HG02642 (cell line): Measurements from ENCODE around the gene TMEM145.

Experiments
- ATAC-seq: cut with Tn5 transposase; IDR thresholded peaks from one replicate; pipeline ENCODE4 v1.9.1; 2021; ENCODE audit warnings: mild to moderate bottlenecking; ENCODE audit not compliant: unreplicated experiment, poor library complexity

TMEM145 gene

DNA sequence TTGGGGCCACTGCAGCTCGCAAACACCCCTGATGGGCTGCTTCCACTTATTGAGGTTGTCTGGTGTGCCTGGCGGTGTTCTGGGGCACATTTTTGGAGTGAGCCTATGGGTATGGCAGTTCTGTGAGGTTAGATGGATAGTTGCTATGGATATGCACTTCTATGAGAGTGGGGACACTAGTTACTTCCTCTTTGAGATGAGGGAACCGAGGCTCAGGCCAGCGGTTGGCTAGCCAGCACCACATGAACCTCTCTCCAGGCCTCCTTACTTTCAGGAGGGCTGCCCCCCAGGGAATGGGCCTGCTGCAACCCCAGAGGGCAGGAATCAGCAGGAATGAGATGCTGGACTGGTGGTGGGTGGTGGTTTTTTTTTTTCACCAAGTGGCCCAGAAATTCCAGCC, 24.7 kb upstream of the TMEM145 start:
- ATAC-seq: no peak

DNA sequence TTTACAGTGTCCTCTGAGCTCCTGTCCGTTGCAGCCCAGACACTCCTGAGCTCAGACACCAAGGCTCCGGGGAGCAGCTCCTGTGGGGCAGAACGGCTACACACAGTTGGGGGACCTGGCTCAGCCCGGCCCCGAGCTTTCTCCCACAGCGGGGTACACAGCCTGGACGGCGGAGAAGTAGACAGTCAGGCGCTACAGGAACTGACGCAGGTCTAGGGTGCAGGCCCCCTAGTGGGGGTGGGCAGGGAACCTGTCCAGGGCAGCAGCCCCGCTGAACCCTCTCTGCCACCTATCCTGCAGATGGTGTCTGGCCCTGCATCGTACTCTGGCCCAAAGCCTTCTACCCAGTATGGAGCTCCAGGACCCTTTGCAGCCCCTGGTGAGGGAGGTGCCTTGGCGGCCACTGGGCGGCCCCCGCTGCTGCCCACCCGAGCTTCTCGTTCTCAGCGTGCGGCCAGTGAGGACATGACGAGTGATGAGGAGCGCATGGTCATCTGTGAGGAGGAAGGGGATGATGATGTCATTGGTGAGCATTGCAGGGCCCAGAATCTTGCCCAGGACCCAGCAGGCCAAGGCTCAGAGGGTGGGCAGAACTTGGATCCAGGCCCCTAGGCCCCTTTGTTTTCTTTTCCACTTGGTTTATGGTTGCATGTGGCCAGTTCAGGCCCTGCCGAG, 24.1 kb upstream of the TMEM145 start:
- ATAC-seq: no peak

GRCh38 chr19:42289556-42290041, 23.5 kb upstream of the TMEM145 start:
- no peak for ATAC-seq

DNA sequence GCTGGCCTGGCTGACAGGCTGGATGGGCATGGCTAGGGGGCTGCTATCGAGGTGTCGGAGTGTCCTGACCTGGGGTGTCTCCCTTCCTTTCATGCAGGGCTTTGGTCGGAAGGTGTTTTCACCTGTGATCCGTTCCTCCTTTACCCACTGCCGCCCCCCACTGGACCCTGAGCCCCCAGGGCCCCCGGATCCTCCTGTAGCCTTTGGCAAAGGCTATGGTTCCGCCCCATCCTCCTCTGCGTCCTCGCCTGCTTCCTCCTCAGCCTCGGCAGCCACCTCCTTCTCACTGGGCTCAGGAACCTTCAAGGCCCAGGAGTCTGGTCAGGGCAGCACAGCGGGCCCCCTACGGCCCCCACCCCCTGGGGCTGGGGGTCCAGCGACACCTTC, 23.0 kb upstream of the TMEM145 start:
- ATAC-seq: no peak

GRCh38 chr19:42290523-42291434, 22.3 kb upstream of the TMEM145 start:
- no peak for ATAC-seq

- ATAC-seq: no peak
Observed at GRCh38 chr19:42291435-42291810, 21.7 kb upstream of the TMEM145 start.

- no peak for ATAC-seq
Observed at GRCh38 chr19:42292042-42292960, 20.8 kb upstream of the TMEM145 start.

DNA sequence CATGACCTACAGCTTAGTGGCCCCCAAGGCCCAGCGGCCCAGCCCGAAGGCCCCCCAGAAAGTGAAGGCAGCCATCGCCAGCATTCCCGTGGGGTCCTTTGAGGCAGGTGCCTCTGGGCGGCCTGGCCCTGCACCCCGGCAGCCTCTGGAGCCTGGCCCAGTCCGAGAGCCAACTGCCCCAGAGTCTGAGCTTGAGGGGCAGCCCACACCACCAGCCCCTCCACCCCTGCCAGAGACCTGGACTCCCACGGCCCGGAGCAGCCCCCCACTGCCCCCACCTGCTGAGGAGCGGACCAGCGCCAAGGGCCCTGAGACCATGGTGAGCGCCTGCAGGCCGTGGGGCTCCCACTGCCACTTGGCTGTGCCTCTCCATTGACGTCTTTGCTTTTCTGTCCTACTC, 20.1 kb upstream of the TMEM145 start:
- ATAC-seq: no peak

- ATAC-seq: no peak
Observed at GRCh38 chr19:42293540-42293939, 19.6 kb upstream of the TMEM145 start.

DNA sequence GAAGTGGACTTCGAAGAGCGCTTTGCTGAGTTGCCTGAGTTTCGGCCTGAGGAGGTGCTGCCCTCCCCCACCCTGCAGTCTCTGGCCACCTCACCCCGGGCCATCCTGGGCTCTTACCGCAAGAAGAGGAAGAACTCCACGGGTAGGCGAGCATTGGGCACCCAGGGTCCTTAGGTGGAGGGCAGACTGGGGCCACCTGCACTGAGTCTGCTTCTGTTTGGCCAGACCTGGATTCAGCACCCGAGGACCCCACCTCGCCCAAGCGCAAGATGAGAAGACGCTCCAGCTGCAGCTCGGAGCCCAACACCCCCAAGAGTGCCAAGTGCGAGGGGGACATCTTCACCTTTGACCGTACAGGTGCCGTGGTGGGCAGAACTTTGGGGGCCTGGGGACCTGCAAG, 19.2 kb upstream of the TMEM145 start:
- no peak for ATAC-seq

- ATAC-seq: no peak
Observed at GRCh38 chr19:42294471-42295137, 18.5 kb upstream of the TMEM145 start.

GRCh38 chr19:42295342-42295741, 17.8 kb upstream of the TMEM145 start:
- no peak for ATAC-seq

DNA sequence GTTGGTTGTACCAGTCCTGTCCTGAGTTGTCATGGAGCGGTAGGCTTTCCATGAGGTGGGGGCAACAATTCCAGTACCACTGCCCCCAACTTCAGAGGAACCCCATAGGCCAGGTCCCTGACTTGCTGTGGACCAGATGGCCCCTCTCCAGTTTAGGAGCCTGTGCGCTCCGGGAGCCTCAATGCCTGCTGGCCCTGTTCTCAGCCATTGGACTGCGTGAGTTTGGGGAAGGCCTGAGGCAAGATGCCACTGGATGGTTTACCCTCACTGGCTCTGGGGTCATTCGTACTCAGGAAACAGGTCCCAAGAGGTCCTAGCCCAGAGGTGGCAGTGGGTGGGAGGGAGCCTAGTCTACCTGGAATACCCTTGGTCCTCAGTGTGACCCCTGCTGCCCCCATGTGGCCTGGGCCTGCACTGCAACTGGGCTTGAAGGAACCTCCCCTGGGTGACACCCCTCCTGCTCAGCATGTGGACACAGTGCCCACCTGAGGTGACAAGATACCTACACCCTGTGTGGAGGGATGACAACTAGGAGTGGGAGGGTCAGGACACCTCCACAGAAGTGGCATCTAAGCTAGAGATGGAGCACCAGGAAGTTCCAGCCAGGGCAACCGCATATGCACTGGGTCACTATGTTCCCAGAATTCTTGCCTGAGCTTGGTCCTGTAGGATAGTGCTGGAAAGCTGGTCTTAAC, 17.1 kb upstream of the TMEM145 start:
- ATAC-seq: peak; percentile 64

DNA sequence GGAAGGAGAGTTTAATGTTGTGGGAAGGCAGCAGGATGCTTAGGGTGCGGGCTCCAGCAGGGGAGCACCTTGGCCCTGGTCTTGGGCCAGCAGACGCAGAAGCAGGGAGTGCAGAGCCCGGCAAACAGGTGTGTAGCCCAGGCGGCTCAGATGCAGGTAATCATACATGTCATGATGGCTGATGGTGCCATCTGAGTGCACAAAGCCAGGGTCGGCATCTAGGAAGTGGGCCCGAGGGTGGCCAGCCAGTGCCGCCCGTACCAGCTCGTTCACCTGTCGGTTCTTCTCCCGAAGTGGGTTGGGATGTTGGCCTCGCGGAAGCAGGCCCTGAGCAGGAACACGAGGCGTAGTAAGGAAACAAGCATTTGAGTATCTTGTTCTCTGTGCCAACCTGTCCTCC, 16.1 kb upstream of the TMEM145 start:
- no peak for ATAC-seq

DNA sequence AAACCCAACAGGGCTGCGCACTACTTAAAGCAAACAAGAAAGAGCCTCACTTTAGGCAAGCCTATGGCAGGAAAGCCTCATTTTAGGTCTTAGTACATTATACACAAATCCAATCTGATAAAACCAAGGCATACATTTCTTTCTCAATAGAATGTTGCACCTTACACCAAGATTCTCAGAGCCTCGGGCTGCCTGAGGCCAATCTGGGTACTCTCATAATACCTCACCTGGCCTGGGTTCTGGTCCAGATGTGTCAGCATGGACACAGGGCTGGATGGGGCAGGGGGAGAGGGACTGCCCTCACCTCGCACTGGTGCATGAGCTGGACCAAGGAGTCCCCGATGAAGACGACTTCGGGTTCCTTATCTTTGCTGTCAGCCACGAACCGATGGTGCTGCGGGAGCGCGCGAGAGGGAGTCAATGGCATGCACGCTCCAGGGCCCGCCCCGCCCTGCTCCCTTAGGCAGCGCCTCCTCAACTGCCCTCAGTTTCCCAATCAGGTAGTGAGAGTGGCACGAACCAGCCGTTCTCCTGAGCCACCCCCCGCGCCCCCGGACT, 11.4 kb upstream of the TMEM145 start, which contains the start of gene PRR19:
PRR19 (plus strand) TSS at position 487 of the 558 bp plus-strand sequence. CDS start 7,453 bp downstream, outside the sequence.
- ATAC-seq: no peak

DNA sequence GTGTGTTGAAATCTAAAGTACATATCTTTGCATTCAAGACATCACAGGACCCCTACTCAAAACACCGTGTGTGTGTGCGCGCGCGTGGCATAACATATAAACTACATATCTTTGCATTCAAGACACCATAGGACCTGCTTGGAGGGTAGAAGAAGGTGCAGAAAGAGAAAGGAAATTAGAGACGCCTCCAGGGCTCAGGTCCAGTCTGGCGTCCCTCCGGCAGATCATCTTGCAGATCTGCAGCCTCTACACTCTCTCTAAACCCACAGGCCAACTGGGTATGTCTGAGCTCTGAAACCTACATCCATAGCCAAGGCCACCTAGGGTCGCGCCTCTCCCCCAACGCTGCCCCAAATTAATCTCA, 10.0 kb upstream of the TMEM145 start:
- ATAC-seq: no peak

- no peak for ATAC-seq
Observed at GRCh38 chr19:42303876-42304275, 9.2 kb upstream of the TMEM145 start.

DNA sequence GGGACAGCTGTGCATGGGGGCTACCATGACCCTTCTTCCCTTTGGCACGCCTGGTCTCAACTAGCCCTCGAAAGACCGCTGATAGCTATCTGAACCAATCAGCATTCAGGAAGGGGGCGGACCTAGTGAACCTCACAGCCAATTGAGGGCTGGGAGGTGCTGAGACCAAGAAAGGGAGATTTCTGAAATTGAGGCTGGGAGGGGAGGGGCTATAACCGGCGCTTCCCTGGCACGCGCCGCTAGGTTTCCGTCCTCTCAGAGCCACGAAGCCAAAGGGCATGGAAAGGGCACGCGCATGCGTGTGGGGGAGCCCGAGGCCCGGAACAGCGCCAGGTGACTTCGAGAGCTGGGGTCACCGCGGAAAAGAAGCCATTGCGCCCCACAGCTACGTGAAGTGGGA, 6.5 kb upstream of the TMEM145 start:
- no peak for ATAC-seq

- ATAC-seq: no peak
Observed at GRCh38 chr19:42309686-42310085, 3.4 kb upstream of the TMEM145 start.
